Measurements from ENCODE around the gene DDX1. TPM values are rescaled to one million over a fixed set of nuclear protein-coding genes. Genes with fewer than 3 reads are reported as not detected.

DDX1 gene
- total and polyA plus RNA-seq, 2 donors (not counting 3 experiments of a cell fraction or from before 2014, with no cell fraction given), result 41.2 to 117 TPM

DNA sequence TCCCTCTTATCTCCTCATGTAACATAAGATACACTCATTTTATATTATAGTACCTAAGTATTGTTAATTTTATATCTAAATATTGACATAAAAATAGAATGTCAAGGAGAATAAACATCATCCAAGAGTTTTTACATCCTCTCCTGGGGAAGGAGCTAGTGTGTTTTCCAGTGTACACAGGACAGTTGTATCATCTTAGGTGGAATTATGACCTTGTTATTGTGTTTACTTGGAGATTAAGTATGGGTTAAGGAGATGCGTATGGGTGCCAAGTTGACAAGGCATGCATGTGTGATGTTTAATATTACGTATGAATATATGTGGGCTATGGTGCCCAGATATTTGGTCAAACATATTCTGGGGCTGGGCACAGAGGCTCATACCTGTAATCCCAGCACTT lies 11.2 kb upstream of the DDX1 start:
- no peak overlapping the region for H3K9ac ChIP-seq (replicated peaks; ENCODE audit: extremely low read depth, insufficient read depth, low read length)
- DNase-seq (ENCODE audit: low read depth, low spot score) (no peak), FAIRE-seq (no peak)
- CTCF ChIA-PET, result interaction anchor here (1.0 to 2.3 kb wide), 3 partner anchors 8 to 19 kb away, joined by 3 to 13 read pairs (median 3); no protein-coding TSS in a partner anchor
- no peaks in the 10 kb centered on the region for H3K27me3 ChIP-seq (ENCODE audit: control insufficient read depth in 2 of 2, insufficient read depth in 2 of 2, low read length in 2 of 2)
- H3K9me3 ChIP-seq (replicated peaks; ENCODE audit: control insufficient read depth, insufficient read depth, low read length), result no peaks in the 10 kb centered on the region
- H3K79me2 ChIP-seq (ENCODE audit: control insufficient read depth, insufficient read depth, low read length), result no peaks in the 10 kb centered on the region
- intact Hi-C loops (cut with micrococcal nuclease), result no loop called here
- POLR2A ChIA-PET, result interaction anchor here (0.6 kb wide), 1 partner anchor 483 kb away, joined by 3 read pairs; no protein-coding TSS in a partner anchor
- no TSS peak for BruUV-seq (replicated peaks)
- no peaks in the 10 kb centered on the region for H4K20me1 ChIP-seq (replicated peaks; ENCODE audit: control insufficient read depth, extremely low read depth, insufficient read depth, low read length)
- peak overlapping the region; percentile 86 for H3K27ac ChIP-seq (ENCODE audit: insufficient read depth, low read depth, low read length)
- H3K36me3 ChIP-seq (ENCODE audit: control insufficient read depth in 2 of 2, extremely low read depth in 1 of 2, insufficient read depth in 2 of 2, low read length in 2 of 2), result no peaks in the 10 kb centered on the region
- no peaks in the 10 kb centered on the region for H3K9me1 ChIP-seq (replicated peaks; ENCODE audit: control insufficient read depth, extremely low read depth, insufficient read depth, low read length)
- dilution Hi-C loops (cut with MboI; ENCODE audit: extremely low pct_ligation_motif_present, low sequenced_read_pairs), result no loop called here
- peak overlapping the region; percentile 31 for H3K4me2 ChIP-seq (ENCODE audit: insufficient read depth, low read length)
- peaks cover 21% of the 10 kb centered on the region for H3K4me1 ChIP-seq (ENCODE audit: control insufficient read depth, extremely low read depth, insufficient read depth, low read length)
- TF ChIP-seq, protein P1, sequence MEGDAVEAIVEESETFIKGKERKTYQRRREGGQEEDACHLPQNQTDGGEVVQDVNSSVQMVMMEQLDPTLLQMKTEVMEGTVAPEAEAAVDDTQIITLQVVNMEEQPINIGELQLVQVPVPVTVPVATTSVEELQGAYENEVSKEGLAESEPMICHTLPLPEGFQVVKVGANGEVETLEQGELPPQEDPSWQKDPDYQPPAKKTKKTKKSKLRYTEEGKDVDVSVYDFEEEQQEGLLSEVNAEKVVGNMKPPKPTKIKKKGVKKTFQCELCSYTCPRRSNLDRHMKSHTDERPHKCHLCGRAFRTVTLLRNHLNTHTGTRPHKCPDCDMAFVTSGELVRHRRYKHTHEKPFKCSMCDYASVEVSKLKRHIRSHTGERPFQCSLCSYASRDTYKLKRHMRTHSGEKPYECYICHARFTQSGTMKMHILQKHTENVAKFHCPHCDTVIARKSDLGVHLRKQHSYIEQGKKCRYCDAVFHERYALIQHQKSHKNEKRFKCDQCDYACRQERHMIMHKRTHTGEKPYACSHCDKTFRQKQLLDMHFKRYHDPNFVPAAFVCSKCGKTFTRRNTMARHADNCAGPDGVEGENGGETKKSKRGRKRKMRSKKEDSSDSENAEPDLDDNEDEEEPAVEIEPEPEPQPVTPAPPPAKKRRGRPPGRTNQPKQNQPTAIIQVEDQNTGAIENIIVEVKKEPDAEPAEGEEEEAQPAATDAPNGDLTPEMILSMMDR (IDR thresholded peaks at IDR 0.05; ENCODE audit: extremely low read depth in 1 of 2, insufficient read depth in 1 of 2, low read depth in 1 of 2, low read length in 2 of 2), result no peak
- TF ChIP-seq EZH2 (IDR thresholded peaks at IDR 0.05; ENCODE audit: borderline replicate concordance, low read depth, low read length, severe bottlenecking) (no peak), FOS (IDR thresholded peaks at IDR 0.05; ENCODE audit: borderline replicate concordance, insufficient read depth, low read length) (no peak), GATA2 (IDR thresholded peaks at IDR 0.05; ENCODE audit: insufficient read depth, insufficient read length, low read depth, low read length) (no peak), JUN (IDR thresholded peaks at IDR 0.05; ENCODE audit: borderline replicate concordance, insufficient read depth, insufficient read length, low read depth) (no peak), POLR2AphosphoS5 (IDR thresholded peaks at IDR 0.05; ENCODE audit: insufficient read depth, low read depth, low read length) (no peak), MYC (IDR thresholded peaks at IDR 0.05; ENCODE audit: low read depth, low read length) (no peak)
- TF ChIP-seq, protein P2, sequence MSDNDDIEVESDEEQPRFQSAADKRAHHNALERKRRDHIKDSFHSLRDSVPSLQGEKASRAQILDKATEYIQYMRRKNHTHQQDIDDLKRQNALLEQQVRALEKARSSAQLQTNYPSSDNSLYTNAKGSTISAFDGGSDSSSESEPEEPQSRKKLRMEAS (IDR thresholded peaks at IDR 0.05; ENCODE audit: insufficient read depth, insufficient read length), result no peak
- H3K4me3 ChIP-seq (replicated peaks in 1 of 3; ENCODE audit: insufficient read depth in 1 of 3, low read depth in 1 of 3, low read length in 3 of 3), result no peak overlapping the region
- H2AFZ ChIP-seq (ENCODE audit: low read depth, low read length), result no peak overlapping the region

All from endothelial cell of umbilical vein (primary cell).